Endothelial cell of umbilical vein (primary cell): Measurements from ENCODE around the gene BSG.

Experiments
- EZH2 ChIP-seq: IDR thresholded peaks from 2 replicates; pipeline ENCODE4 v1.6.1; 2012; ENCODE audit warnings: borderline replicate concordance, low read depth, mild to moderate bottlenecking, moderate library complexity, low read length, inconsistent platforms; ENCODE audit not compliant: severe bottlenecking
- POLR2A ChIP-seq: IDR thresholded peaks from 2 replicates; pipeline ENCODE4 v1.6.1; 2012; ENCODE audit warnings: low read depth, mild to moderate bottlenecking, control low read depth, low read length
- TF ChIP-seq, protein P1 (sequence below), 2 donors: IDR thresholded peaks; 1 replicate in 1 of 2; 2 replicates in 1 of 2; pipeline ENCODE4 v1.5.1; 2011; ENCODE audit warnings: low read length in 2 of 2, mild to moderate bottlenecking in 2 of 2, moderate library complexity in 2 of 2, control low read depth in 1 of 2, inconsistent platforms in 1 of 2, low read depth in 1 of 2; ENCODE audit not compliant: insufficient read depth in 1 of 2; ENCODE audit errors: extremely low read depth in 1 of 2
- TF ChIP-seq, protein P2 (sequence below): IDR thresholded peaks from 2 replicates; pipeline ENCODE4 v1.6.1; 2011; ENCODE audit not compliant: insufficient read depth, insufficient read length

GRCh38 chr19:531009-531752 is 41.2 kb upstream of the BSG start:
- TF ChIP-seq, protein P1, sequence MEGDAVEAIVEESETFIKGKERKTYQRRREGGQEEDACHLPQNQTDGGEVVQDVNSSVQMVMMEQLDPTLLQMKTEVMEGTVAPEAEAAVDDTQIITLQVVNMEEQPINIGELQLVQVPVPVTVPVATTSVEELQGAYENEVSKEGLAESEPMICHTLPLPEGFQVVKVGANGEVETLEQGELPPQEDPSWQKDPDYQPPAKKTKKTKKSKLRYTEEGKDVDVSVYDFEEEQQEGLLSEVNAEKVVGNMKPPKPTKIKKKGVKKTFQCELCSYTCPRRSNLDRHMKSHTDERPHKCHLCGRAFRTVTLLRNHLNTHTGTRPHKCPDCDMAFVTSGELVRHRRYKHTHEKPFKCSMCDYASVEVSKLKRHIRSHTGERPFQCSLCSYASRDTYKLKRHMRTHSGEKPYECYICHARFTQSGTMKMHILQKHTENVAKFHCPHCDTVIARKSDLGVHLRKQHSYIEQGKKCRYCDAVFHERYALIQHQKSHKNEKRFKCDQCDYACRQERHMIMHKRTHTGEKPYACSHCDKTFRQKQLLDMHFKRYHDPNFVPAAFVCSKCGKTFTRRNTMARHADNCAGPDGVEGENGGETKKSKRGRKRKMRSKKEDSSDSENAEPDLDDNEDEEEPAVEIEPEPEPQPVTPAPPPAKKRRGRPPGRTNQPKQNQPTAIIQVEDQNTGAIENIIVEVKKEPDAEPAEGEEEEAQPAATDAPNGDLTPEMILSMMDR (IDR thresholded peaks at IDR 0.05; ENCODE audit: extremely low read depth in 1 of 2, insufficient read depth in 1 of 2, low read depth in 1 of 2, low read length in 2 of 2) = peak in 1 of 2 donors; percentile 8
- peak; percentile 20 for TF ChIP-seq POLR2A
- TF ChIP-seq EZH2 = no peak
- TF ChIP-seq, protein P2, sequence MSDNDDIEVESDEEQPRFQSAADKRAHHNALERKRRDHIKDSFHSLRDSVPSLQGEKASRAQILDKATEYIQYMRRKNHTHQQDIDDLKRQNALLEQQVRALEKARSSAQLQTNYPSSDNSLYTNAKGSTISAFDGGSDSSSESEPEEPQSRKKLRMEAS = no peak
